GM23338 (cell line): ENCODE results near the gene DHX30. TPM values are rescaled to one million over a fixed set of nuclear protein-coding genes. Genes with fewer than 3 reads are reported as not detected.

ENCODE experiments used
- ATAC-seq: fragments of 200-7000 bp; cut with Tn5 transposase; 3 replicates; pipeline ENCODE4 v1.9.1; 2020
- DNase-seq: peaks from one replicate; pipeline ENCODE4 v3.0.0-alpha.2; 2015; ENCODE audit warnings: low spot score
- H2AFZ ChIP-seq: fragments of 200-600 bp; sonication (generic); 2 replicates; pipeline ENCODE4 v1.8.0; 2016; ENCODE audit warnings: antibody characterized with exemption, mild to moderate bottlenecking, moderate library complexity
- H3F3A ChIP-seq: fragments of 200-600 bp; sonication (generic); replicated peaks from 2 replicates; pipeline ENCODE4 v1.8.0; 2017; ENCODE audit warnings: antibody characterized with exemption, mixed run types, low read depth
- H3K27ac ChIP-seq: fragments of 200-600 bp; sonication (generic); 2 replicates; pipeline ENCODE4 v1.6.1; 2016; ENCODE audit warnings: low read depth
- H3K27me3 ChIP-seq: fragments of 200-600 bp; sonication (generic); 2 replicates; pipeline ENCODE4 v1.8.0; 2016; ENCODE audit warnings: mild to moderate bottlenecking, mixed run types, moderate library complexity; ENCODE audit not compliant: insufficient read depth
- H3K36me3 ChIP-seq: fragments of 200-600 bp; sonication (generic); 2 replicates; pipeline ENCODE4 v1.8.0; 2016; ENCODE audit warnings: mild to moderate bottlenecking; ENCODE audit not compliant: insufficient read depth
- H3K4me1 ChIP-seq: fragments of 200-600 bp; sonication (generic); 2 replicates; pipeline ENCODE4 v1.8.0; 2016; ENCODE audit warnings: mild to moderate bottlenecking, moderate library complexity; ENCODE audit not compliant: insufficient read depth
- H3K4me2 ChIP-seq: fragments of 200-600 bp; sonication (generic); 2 replicates; pipeline ENCODE4 v1.7.1; 2017; ENCODE audit warnings: mixed run types
- H3K4me3 ChIP-seq: fragments of 200-600 bp; sonication (generic); 2 replicates; pipeline ENCODE4 v1.6.1; 2016; ENCODE audit warnings: mixed run types
- H3K79me2 ChIP-seq: fragments of 200-600 bp; sonication (generic); replicated peaks from 2 replicates; pipeline ENCODE4 v1.8.0; 2017; ENCODE audit warnings: mild to moderate bottlenecking; ENCODE audit not compliant: insufficient read depth
- H3K9me2 ChIP-seq: fragments of 200-600 bp; sonication (generic); 2 replicates; pipeline ENCODE4 v1.8.0; 2017; ENCODE audit not compliant: insufficient read depth
- H4K20me1 ChIP-seq: fragments of 200-600 bp; sonication (generic); replicated peaks from 2 replicates; pipeline ENCODE4 v1.8.0; 2017; ENCODE audit warnings: mild to moderate bottlenecking; ENCODE audit not compliant: insufficient read depth
- H3K27ac Mint-ChIP-seq: 2 replicates; pipeline ENCODE4 v1.8.0; 2020; ENCODE audit warnings: inconsistent platforms, mild to moderate bottlenecking, moderate library complexity, mixed read lengths
- H3K27me3 Mint-ChIP-seq: 3 replicates; pipeline ENCODE4 v1.8.0; 2022; ENCODE audit warnings: low read depth, mild to moderate bottlenecking, moderate library complexity, mixed read lengths, inconsistent platforms; ENCODE audit not compliant: insufficient read depth, poor library complexity
- H3K36me3 Mint-ChIP-seq: 3 replicates; pipeline ENCODE4 v1.8.0; 2021; ENCODE audit warnings: low read depth, mild to moderate bottlenecking, inconsistent platforms, moderate library complexity, mixed read lengths
- H3K4me1 Mint-ChIP-seq: 3 replicates; pipeline ENCODE4 v1.8.0; 2020; ENCODE audit warnings: mild to moderate bottlenecking, inconsistent platforms, mixed read lengths
- H3K4me3 Mint-ChIP-seq: 3 replicates; pipeline ENCODE4 v1.8.0; 2021; ENCODE audit warnings: moderate library complexity, mild to moderate bottlenecking, inconsistent platforms, mixed read lengths
- H3K9me3 Mint-ChIP-seq: 3 replicates; pipeline ENCODE4 v1.8.0; 2020; ENCODE audit warnings: moderate library complexity, mild to moderate bottlenecking, inconsistent platforms, mixed read lengths
- EZH2 ChIP-seq: fragments of 200-600 bp; sonication (generic); IDR thresholded peaks from one replicate; pipeline ENCODE4 v1.8.0; 2017; ENCODE audit warnings: antibody characterized with exemption, mild to moderate bottlenecking, low read depth; ENCODE audit not compliant: unreplicated experiment
- JUNB ChIP-seq: IDR thresholded peaks from one replicate; pipeline ENCODE4 v1.6.1; 2016; ENCODE audit warnings: antibody characterized with exemption; ENCODE audit not compliant: unreplicated experiment
- NANOG ChIP-seq: IDR thresholded peaks from 2 replicates; pipeline ENCODE4 v1.6.1; 2016; ENCODE audit warnings: antibody characterized with exemption, borderline replicate concordance
- POLR2AphosphoS5 ChIP-seq: IDR thresholded peaks from 2 replicates; pipeline ENCODE4 v1.6.1; 2016; ENCODE audit warnings: antibody characterized with exemption, low read depth
- STAT1 ChIP-seq: IDR thresholded peaks from one replicate; pipeline ENCODE4 v1.6.1; 2016; ENCODE audit warnings: antibody characterized with exemption; ENCODE audit not compliant: unreplicated experiment
- ZNF331 ChIP-seq: fragments of 250-450 bp; sonication (Bioruptor Pico); IDR thresholded peaks from 2 replicates; pipeline ENCODE4 v1.5.0; 2020; ENCODE audit warnings: low read depth, mild to moderate bottlenecking, moderate library complexity
- polyA plus RNA-seq: library from polyadenylated mRNA; unstranded; fragments of >200 nt; fragmentation: Nextera tagmentation; extraction: Ambion mirVana; gene quantifications from 2 replicates; pipeline ENCODE4 v1.2.1, GENCODE V29; 2016
- total RNA-seq: library from RNA; depleted of rRNA; stranded (reverse); fragments of >200 nt; shearing (Covaris generic); gene quantifications from 2 replicates; pipeline ENCODE4 v1.2.3, GENCODE V29; 2014
- TF ChIP-seq, protein P1 (sequence below): fragments of 250-450 bp; sonication (Bioruptor Pico); IDR thresholded peaks from 2 replicates; pipeline ENCODE4 v1.5.0; 2020; ENCODE audit warnings: mild to moderate bottlenecking, moderate library complexity
- TF ChIP-seq, protein P2 (sequence below): IDR thresholded peaks from 2 replicates; pipeline ENCODE4 v1.6.1; 2016; ENCODE audit warnings: antibody characterized with exemption

DHX30 gene
- total and polyA plus RNA-seq, 2 experiments from 2014 or later, result 47.5 to 125 TPM

DNA sequence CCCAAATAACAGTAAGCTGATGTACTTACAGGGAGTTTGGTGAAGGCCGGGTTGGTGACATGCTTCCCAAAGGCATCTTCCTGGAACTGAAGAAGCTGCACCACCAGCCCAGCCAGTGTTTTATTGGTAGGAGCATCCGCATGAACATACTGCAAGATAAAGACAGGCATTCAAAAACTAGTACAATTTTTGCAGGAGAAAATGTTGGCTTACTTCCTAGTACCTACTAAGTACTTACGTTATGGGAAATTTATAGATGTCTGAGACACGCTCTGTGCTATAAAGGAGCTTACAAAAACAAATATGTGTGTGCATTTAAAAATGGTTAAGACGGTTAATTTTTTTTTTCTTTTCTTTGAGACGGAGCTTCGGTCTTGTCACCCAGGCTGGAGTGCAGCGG lies 30.1 kb upstream of the DHX30 start (continued):
- TF ChIP-seq, protein P1, sequence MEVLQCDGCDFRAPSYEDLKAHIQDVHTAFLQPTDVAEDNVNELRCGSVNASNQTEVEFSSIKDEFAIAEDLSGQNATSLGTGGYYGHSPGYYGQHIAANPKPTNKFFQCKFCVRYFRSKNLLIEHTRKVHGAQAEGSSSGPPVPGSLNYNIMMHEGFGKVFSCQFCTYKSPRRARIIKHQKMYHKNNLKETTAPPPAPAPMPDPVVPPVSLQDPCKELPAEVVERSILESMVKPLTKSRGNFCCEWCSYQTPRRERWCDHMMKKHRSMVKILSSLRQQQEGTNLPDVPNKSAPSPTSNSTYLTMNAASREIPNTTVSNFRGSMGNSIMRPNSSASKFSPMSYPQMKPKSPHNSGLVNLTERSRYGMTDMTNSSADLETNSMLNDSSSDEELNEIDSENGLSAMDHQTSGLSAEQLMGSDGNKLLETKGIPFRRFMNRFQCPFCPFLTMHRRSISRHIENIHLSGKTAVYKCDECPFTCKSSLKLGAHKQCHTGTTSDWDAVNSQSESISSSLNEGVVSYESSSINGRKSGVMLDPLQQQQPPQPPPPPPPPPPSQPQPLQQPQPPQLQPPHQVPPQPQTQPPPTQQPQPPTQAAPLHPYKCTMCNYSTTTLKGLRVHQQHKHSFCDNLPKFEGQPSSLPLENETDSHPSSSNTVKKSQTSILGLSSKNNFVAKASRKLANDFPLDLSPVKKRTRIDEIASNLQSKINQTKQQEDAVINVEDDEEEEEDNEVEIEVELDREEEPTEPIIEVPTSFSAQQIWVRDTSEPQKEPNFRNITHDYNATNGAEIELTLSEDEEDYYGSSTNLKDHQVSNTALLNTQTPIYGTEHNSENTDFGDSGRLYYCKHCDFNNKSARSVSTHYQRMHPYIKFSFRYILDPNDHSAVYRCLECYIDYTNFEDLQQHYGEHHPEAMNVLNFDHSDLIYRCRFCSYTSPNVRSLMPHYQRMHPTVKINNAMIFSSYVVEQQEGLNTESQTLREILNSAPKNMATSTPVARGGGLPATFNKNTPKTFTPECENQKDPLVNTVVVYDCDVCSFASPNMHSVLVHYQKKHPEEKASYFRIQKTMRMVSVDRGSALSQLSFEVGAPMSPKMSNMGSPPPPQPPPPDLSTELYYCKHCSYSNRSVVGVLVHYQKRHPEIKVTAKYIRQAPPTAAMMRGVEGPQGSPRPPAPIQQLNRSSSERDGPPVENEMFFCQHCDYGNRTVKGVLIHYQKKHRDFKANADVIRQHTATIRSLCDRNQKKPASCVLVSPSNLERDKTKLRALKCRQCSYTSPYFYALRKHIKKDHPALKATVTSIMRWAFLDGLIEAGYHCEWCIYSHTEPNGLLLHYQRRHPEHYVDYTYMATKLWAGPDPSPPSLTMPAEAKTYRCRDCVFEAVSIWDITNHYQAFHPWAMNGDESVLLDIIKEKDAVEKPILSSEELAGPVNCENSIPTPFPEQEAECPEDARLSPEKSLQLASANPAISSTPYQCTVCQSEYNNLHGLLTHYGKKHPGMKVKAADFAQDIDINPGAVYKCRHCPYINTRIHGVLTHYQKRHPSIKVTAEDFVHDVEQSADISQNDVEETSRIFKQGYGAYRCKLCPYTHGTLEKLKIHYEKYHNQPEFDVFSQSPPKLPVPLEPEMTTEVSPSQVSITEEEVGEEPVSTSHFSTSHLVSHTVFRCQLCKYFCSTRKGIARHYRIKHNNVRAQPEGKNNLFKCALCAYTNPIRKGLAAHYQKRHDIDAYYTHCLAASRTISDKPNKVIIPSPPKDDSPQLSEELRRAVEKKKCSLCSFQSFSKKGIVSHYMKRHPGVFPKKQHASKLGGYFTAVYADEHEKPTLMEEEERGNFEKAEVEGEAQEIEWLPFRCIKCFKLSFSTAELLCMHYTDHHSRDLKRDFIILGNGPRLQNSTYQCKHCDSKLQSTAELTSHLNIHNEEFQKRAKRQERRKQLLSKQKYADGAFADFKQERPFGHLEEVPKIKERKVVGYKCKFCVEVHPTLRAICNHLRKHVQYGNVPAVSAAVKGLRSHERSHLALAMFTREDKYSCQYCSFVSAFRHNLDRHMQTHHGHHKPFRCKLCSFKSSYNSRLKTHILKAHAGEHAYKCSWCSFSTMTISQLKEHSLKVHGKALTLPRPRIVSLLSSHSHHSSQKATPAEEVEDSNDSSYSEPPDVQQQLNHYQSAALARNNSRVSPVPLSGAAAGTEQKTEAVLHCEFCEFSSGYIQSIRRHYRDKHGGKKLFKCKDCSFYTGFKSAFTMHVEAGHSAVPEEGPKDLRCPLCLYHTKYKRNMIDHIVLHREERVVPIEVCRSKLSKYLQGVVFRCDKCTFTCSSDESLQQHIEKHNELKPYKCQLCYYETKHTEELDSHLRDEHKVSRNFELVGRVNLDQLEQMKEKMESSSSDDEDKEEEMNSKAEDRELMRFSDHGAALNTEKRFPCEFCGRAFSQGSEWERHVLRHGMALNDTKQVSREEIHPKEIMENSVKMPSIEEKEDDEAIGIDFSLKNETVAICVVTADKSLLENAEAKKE (CRISPR knock-in tag), result no peak
- TF ChIP-seq POLR2AphosphoS5 (no peak), EZH2 (no peak), STAT1 (no peak), NANOG (no peak)
- TF ChIP-seq, protein P2, sequence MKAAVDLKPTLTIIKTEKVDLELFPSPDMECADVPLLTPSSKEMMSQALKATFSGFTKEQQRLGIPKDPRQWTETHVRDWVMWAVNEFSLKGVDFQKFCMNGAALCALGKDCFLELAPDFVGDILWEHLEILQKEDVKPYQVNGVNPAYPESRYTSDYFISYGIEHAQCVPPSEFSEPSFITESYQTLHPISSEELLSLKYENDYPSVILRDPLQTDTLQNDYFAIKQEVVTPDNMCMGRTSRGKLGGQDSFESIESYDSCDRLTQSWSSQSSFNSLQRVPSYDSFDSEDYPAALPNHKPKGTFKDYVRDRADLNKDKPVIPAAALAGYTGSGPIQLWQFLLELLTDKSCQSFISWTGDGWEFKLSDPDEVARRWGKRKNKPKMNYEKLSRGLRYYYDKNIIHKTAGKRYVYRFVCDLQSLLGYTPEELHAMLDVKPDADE, result no peak

DNA sequence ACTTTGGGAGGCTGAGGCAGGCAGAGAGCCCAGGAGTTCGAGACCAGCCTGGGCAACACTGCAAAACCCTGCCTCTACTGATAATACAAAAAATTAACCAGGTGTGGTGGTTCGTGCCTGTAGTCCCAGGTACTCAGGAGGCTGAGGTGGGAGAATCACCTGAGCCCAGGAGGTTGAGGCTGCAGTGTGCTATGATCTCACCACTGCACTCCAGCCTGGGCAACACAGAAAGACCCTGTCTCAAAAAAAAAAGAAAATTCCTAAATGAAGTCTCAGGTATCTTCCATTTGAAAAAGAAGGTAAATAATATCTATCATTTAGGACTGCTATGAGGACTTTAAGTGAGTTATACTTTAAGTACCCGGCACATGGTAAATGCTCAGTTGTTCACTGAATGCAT lies 24.2 kb upstream of the DHX30 start:
- ATAC-seq, result no peak
- peak overlapping the region; percentile 81 for H3K4me3 ChIP-seq
- no peak for TF ChIP-seq JUNB
- no peak for TF ChIP-seq NANOG
- no peak for TF ChIP-seq POLR2AphosphoS5
- TF ChIP-seq EZH2, result no peak
- TF ChIP-seq, protein P1 (CRISPR knock-in tag), result no peak
- no peak for TF ChIP-seq ZNF331 (CRISPR knock-in tag)

More for the DNA sequence above, 24.2 kb upstream of the DHX30 start:
- peaks cover 9% of the 10 kb centered on the region; the same call in 2 of the 3 replicates for H3K4me1 Mint-ChIP-seq
- Histone ChIP-seq H3K27me3 (no peaks in the 10 kb centered on the region), H3K9me2 (no peaks in the 10 kb centered on the region), H3K4me1 (peaks cover 10% of the 10 kb centered on the region), H3K79me2 (peaks cover 86% of the 10 kb centered on the region), H2AFZ (no peak overlapping the region), H4K20me1 (peaks cover 51% of the 10 kb centered on the region), H3K36me3 (no peaks in the 10 kb centered on the region; the same call in 1 of the 2 replicates), H3K4me2 (peak overlapping the region; percentile 82; the same call in 1 of the 2 replicates), H3K27ac (0 out of 2 replicates have a peak overlapping the region, but pooled peaks have one; percentile 3), H3F3A (0 out of 2 replicates have a peak, but pooled peaks cover 11% of the 10 kb centered on the region)
- DNase-seq, result no peak
- peaks cover 36% of the 10 kb centered on the region for H3K36me3 Mint-ChIP-seq
- peaks cover 8% of the 10 kb centered on the region for H3K27me3 Mint-ChIP-seq
- H3K27ac Mint-ChIP-seq, result no peak overlapping the region
- H3K4me3 Mint-ChIP-seq, result no peak overlapping the region
- no peaks in the 10 kb centered on the region for H3K9me3 Mint-ChIP-seq
